OCI-LY1 (cell line): Measurements from ENCODE around the gene EML5.

Experiments
- H2AFZ ChIP-seq: fragments of 200-600 bp; sonication (generic), shearing (Covaris generic); 2 replicates; pipeline ENCODE4 v1.6.0; 2014; ENCODE audit warnings: antibody characterized with exemption, mild to moderate bottlenecking, low read length
- H3F3A ChIP-seq: fragments of 200-600 bp; sonication (generic), shearing (Covaris generic); 2 replicates; pipeline ENCODE4 v1.6.0; 2014; ENCODE audit warnings: mild to moderate bottlenecking, antibody characterized with exemption, low read length, moderate library complexity; ENCODE audit not compliant: insufficient read depth
- H3K27ac ChIP-seq: fragments of 200-600 bp; sonication (generic); 2 replicates; pipeline ENCODE4 v1.5.1; 2014; ENCODE audit warnings: low read length, mixed run types, mild to moderate bottlenecking, low read depth; ENCODE audit not compliant: poor library complexity, severe bottlenecking
- H3K27me3 ChIP-seq: fragments of 200-600 bp; sonication (generic); 2 replicates; pipeline ENCODE4 v1.6.0; 2014; ENCODE audit warnings: antibody characterized with exemption, mild to moderate bottlenecking, low read length, moderate library complexity; ENCODE audit not compliant: insufficient read depth
- H3K36me3 ChIP-seq: fragments of 200-600 bp; sonication (generic); 2 replicates; pipeline ENCODE4 v1.6.1; 2014; ENCODE audit warnings: mild to moderate bottlenecking, antibody characterized with exemption, low read length, moderate library complexity, mixed read lengths; ENCODE audit not compliant: insufficient read depth
- H3K4me1 ChIP-seq: fragments of 200-600 bp; sonication (generic); 2 replicates; pipeline ENCODE4 v1.5.1; 2014; ENCODE audit warnings: mild to moderate bottlenecking, low read length, moderate library complexity; ENCODE audit not compliant: insufficient read depth, severe bottlenecking
- H3K4me2 ChIP-seq: fragments of 200-600 bp; sonication (generic), shearing (Covaris generic); 2 replicates; pipeline ENCODE4 v1.6.1; 2014; ENCODE audit warnings: low read length
- H3K4me3 ChIP-seq: fragments of 200-600 bp; sonication (generic); 2 replicates; pipeline ENCODE4 v1.5.1; 2014; ENCODE audit warnings: low read length, low read depth, mild to moderate bottlenecking, mixed read lengths; ENCODE audit not compliant: poor library complexity, severe bottlenecking
- H3K79me2 ChIP-seq: fragments of 200-600 bp; shearing (Covaris generic); 2 replicates; pipeline ENCODE4 v1.6.1; 2016; ENCODE audit warnings: mixed run types, low read length, mixed read lengths; ENCODE audit not compliant: insufficient read depth
- H3K9ac ChIP-seq: fragments of 200-600 bp; sonication (generic), shearing (Covaris generic); 2 replicates; pipeline ENCODE4 v1.6.1; 2014; ENCODE audit warnings: mild to moderate bottlenecking, low read length, mixed read lengths
- H3K9me2 ChIP-seq: fragments of 200-600 bp; sonication (generic), shearing (Covaris generic); 2 replicates; pipeline ENCODE4 v1.6.1; 2014; ENCODE audit warnings: low read depth, mild to moderate bottlenecking, low read length, mixed read lengths
- H3K9me3 ChIP-seq: fragments of 200-600 bp; shearing (Covaris generic); 2 replicates; pipeline ENCODE4 v1.6.1; 2014; ENCODE audit warnings: low read length, mixed read lengths
- H4K20me1 ChIP-seq: fragments of 200-600 bp; sonication (generic), shearing (Covaris generic); 2 replicates; pipeline ENCODE4 v1.6.0; 2016; ENCODE audit warnings: mild to moderate bottlenecking, low read length; ENCODE audit not compliant: insufficient read depth
- EZH2 ChIP-seq: fragments of 200-600 bp; sonication (generic), shearing (Covaris generic); IDR thresholded peaks from 2 replicates; pipeline ENCODE4 v1.8.0; 2017; ENCODE audit warnings: borderline replicate concordance, mixed run types, mild to moderate bottlenecking, antibody characterized with exemption, low read length, moderate library complexity, mixed read lengths
- TF ChIP-seq, protein P1 (sequence below): fragments of 200-600 bp; sonication (generic), shearing (Covaris generic); IDR thresholded peaks from 2 replicates; pipeline ENCODE4 v1.5.1; 2017; ENCODE audit warnings: mild to moderate bottlenecking, antibody characterized with exemption, low read length, moderate library complexity, mixed read lengths

Gene EML5

DNA sequence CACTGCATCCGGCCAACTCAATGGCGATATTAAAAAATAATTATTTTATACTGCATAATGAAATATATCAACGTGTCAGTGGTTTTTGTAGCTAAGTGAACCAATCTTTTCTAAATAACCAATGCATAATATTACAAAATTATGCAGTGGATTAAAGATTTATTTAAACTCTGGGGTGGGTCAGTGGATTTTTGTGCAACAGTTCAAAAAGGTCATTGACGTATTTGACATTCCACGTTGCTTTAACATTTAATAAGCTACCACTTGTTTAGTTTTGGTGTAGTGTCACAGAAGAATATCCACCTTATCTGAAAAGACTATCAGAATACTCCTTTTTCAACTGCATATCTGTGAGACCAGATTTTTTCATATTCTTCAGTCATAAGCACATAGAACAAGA is 227.3 kb downstream of the EML5 start:
- Histone ChIP-seq H3K4me1 (peaks cover 20% of the 10 kb centered on the region), H3F3A (no peaks in the 10 kb centered on the region), H4K20me1 (no peaks in the 10 kb centered on the region), H3K4me3 (no peak overlapping the region), H3K9ac (no peak overlapping the region), H3K9me2 (no peaks in the 10 kb centered on the region), H2AFZ (no peak overlapping the region), H3K9me3 (0 out of 2 replicates have a peak, but pooled peaks cover 6% of the 10 kb centered on the region), H3K79me2 (0 out of 2 replicates have a peak, but pooled peaks cover 3% of the 10 kb centered on the region), H3K4me2 (no peak overlapping the region), H3K27me3 (no peaks in the 10 kb centered on the region), H3K27ac (no peak overlapping the region), H3K36me3 (peaks cover 38% of the 10 kb centered on the region)
- TF ChIP-seq, protein P1, sequence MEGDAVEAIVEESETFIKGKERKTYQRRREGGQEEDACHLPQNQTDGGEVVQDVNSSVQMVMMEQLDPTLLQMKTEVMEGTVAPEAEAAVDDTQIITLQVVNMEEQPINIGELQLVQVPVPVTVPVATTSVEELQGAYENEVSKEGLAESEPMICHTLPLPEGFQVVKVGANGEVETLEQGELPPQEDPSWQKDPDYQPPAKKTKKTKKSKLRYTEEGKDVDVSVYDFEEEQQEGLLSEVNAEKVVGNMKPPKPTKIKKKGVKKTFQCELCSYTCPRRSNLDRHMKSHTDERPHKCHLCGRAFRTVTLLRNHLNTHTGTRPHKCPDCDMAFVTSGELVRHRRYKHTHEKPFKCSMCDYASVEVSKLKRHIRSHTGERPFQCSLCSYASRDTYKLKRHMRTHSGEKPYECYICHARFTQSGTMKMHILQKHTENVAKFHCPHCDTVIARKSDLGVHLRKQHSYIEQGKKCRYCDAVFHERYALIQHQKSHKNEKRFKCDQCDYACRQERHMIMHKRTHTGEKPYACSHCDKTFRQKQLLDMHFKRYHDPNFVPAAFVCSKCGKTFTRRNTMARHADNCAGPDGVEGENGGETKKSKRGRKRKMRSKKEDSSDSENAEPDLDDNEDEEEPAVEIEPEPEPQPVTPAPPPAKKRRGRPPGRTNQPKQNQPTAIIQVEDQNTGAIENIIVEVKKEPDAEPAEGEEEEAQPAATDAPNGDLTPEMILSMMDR = no peak
- TF ChIP-seq EZH2 = no peak

DNA sequence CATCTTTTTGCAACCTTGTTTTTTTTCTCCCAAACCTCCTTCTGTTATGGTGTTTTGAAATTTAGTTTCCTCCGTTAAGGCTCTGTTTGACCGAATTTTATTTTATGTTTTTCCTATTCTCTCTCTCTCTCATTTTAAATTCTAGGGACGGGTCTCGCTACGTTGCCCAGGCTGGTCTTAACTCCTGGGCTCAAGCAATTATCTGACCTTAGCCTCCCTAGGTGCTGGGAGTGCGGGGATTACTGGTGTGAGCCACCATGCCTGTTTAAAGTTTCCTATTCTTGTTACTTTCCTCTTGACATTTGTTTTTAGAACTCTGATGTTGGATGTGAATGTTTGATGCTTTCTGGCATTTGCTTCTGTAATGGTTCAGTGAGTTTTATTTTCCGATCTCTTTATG is 228.9 kb downstream of the EML5 start:
- no peak for TF ChIP-seq EZH2
- TF ChIP-seq, protein P1 = no peak
- no peaks in the 10 kb centered on the region for H4K20me1 ChIP-seq
- peak overlapping the region; percentile 1 for H3K27ac ChIP-seq
- H3K4me3 ChIP-seq = peak overlapping the region; percentile 89
- H3K4me1 ChIP-seq = peaks cover 20% of the 10 kb centered on the region
- no peaks in the 10 kb centered on the region for H3K27me3 ChIP-seq
- H3K9ac ChIP-seq = peak overlapping the region; percentile 85
- H3K4me2 ChIP-seq = peak overlapping the region; percentile 75
- no peaks in the 10 kb centered on the region for H3K9me2 ChIP-seq
- no peaks in the 10 kb centered on the region for H3F3A ChIP-seq
- no peak overlapping the region for H2AFZ ChIP-seq
- 0 out of 2 replicates have a peak, but pooled peaks cover 6% of the 10 kb centered on the region for H3K9me3 ChIP-seq
- 0 out of 2 replicates have a peak, but pooled peaks cover 3% of the 10 kb centered on the region for H3K79me2 ChIP-seq
- H3K36me3 ChIP-seq = peaks cover 22% of the 10 kb centered on the region

DNA sequence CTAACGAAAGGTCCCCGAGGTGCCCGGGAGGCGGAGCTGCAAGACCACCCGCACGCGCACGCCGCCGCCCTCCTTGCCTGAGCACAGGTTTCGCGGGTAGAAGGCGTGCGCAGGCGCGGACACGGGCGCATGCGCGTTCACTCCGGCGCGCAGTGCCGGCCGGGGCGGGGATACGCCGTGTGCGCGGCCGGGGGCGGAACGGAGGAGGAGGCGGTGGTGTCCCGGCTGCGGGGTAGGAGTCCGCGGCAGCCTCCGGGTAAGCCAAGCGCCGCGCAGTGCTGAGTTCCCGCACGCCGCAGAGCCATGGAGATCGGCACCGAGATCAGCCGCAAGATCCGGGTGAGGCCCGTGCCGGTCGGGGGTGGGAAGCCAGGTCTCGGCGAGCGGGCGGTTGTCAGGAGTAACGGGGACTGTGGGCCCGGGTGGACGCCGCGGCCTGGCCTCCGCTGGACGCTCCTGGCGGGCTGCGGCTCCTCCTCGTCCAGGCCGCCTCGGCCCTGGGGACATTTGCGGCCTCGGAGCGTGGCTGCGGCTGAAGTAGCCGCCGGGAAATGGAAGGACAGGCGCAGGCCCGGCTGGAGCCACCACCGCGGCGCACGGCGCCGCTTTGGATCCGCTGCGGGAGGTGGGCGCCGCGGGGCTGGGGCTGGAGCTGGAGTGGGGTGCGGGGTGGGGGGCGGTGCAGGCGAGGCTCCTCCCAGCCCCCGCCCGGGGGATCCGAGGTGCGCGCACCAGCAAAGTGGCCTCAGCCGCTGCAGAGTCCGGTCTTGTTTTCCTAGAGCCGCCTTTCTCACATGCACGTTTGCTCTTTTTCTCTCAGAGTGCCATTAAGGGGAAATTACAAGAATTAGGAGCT is 229.7 kb downstream of the EML5 start, which contains the start of gene ZC3H14:
ZC3H14 (plus strand) TSS at position 207 of the 856 bp plus-strand sequence; CDS start at position 304, 97 bp downstream.
- no peaks in the 10 kb centered on the region for H3K27me3 ChIP-seq
- H3K4me1 ChIP-seq = peaks cover 20% of the 10 kb centered on the region
- no peaks in the 10 kb centered on the region for H3F3A ChIP-seq
- H3K27ac ChIP-seq = peak within 1 kb of the TSS; percentile 1
- no peaks in the 10 kb centered on the region for H4K20me1 ChIP-seq
- TF ChIP-seq EZH2 = no peak
- TF ChIP-seq, protein P1 = no peak
- H2AFZ ChIP-seq = peak within 1 kb of the TSS; percentile 90
- H3K9ac ChIP-seq = peak within 1 kb of the TSS; percentile 85
- 0 out of 2 replicates have a peak, but pooled peaks cover 3% of the 10 kb centered on the region for H3K79me2 ChIP-seq
- H3K4me2 ChIP-seq = peak within 1 kb of the TSS; percentile 75
- peaks cover 15% of the 10 kb centered on the region for H3K36me3 ChIP-seq
- H3K9me3 ChIP-seq = 0 out of 2 replicates have a peak, but pooled peaks cover 5% of the 10 kb centered on the region
- H3K4me3 ChIP-seq = peak within 1 kb of the TSS; percentile 89
- no peaks in the 10 kb centered on the region for H3K9me2 ChIP-seq
